GM08714 (cell line): ENCODE data around the gene ELK3.

Experiments used
- H3K4me3 ChIP-seq: fragments of 200-500 bp; sonication (Bioruptor generic); 2 replicates; pipeline ENCODE4 v1.5.1; 2014; ENCODE audit warnings: mild to moderate bottlenecking, low read length, inconsistent platforms
- ZNF274 ChIP-seq: IDR thresholded peaks from 2 replicates; pipeline ENCODE4 v1.6.1; 2012; ENCODE audit warnings: mild to moderate bottlenecking, low read depth, low read length

The ELK3 gene

GRCh38 chr12:96213869-96214268, 19.7 kb downstream of the ELK3 start:
- H3K4me3 ChIP-seq, result no peak overlapping the region
- no peak for TF ChIP-seq ZNF274

- no peak for TF ChIP-seq ZNF274
- no peak overlapping the region for H3K4me3 ChIP-seq
These were observed 21.7 kb downstream of the ELK3 start for GRCh38 chr12:96215919-96216273.

DNA sequence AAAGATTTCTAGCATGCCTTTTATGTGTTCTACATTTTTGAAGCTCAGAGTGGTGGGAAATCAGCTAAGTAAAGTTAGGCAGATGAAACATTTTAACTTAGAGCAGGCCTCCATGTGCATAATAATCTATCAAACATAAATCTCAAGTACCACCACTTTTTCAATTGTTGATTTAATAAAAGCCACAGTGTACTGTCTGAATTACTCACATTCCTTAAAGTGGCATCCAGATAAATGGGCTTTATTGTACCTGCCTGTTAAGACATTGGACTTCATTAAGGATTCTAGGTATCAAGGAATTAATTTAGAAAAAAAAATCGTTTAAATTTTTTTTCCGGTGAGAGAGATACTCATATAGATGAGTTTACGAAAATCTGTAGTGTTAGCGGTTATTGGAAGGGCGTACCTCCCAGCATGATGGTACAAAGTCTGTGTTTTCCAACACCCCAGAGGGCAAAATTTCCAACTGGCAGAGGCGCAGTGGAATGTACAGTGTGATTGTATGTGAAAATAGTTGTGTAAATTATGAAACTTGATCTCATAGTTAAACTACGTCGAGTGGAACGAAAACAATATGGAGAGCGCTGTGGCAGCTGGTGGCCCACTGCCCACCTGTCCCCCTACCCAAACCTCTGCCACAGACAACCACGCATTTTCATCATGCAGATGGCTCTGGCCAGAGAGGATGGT, 25.0 kb downstream of the ELK3 start:
- no peak for TF ChIP-seq ZNF274
- no peak overlapping the region for H3K4me3 ChIP-seq

- no peak for TF ChIP-seq ZNF274
- H3K4me3 ChIP-seq, result no peak overlapping the region
These were observed 25.6 kb downstream of the ELK3 start for GRCh38 chr12:96219700-96220206.

GRCh38 chr12:96220902-96221301, 26.7 kb downstream of the ELK3 start:
- no peak overlapping the region for H3K4me3 ChIP-seq
- TF ChIP-seq ZNF274, result no peak

GRCh38 chr12:96221391-96221790, 27.2 kb downstream of the ELK3 start:
- no peak for TF ChIP-seq ZNF274
- no peak overlapping the region for H3K4me3 ChIP-seq

DNA sequence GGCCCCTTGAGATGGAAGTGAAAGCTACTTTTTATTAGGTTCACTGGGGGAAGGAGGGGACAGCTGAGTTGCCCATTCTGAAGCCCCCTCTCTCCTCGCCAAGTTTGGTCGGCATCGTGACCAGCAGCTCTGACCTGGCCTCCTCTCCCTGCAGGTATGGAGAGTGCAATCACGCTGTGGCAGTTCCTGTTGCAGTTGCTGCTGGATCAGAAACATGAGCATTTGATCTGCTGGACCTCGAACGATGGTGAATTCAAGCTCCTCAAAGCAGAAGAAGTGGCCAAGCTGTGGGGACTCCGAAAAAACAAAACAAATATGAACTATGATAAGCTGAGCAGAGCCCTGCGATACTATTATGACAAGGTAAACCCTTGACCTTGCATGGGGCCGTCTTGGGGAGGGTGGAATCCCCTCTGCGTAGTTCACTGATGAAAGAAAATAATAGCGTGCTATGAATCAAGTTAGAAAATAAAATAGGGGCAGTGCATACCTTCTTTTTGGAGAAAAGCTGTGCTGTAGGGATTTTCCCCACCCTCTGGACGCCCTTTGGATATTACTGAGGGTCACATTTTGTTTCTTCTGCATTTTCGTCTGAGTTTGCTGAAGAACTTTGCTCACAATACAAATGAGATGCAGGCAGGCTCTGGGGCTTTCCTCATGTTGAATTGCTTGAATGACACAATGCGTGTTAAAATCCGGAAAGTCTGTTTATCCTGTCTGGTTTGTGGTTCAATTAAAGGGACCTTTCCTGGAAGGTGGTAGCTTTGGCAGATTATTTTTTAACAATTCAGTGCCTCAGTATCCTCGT, 29.4 kb downstream of the ELK3 start:
- no peak for TF ChIP-seq ZNF274
- no peak overlapping the region for H3K4me3 ChIP-seq

DNA sequence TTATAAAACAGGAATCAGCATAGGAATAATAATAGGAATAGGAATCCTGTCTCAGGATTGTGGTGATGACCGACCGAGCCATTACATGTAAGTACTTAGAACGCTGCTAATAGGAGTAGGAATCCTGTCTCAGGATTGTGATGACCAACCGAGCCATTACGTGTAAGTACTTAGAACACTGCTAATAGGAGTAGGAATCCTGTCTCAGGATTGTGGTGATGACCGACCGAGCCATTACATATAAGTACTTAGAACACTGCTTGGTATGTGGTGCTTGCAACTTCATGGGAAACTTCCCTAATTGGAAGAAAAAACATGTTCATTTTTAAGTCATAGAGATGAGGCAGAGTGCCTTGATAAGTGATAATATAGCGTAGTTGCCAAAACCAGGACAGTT, 30.0 kb downstream of the ELK3 start:
- no peak for TF ChIP-seq ZNF274
- H3K4me3 ChIP-seq, result no peak overlapping the region

DNA sequence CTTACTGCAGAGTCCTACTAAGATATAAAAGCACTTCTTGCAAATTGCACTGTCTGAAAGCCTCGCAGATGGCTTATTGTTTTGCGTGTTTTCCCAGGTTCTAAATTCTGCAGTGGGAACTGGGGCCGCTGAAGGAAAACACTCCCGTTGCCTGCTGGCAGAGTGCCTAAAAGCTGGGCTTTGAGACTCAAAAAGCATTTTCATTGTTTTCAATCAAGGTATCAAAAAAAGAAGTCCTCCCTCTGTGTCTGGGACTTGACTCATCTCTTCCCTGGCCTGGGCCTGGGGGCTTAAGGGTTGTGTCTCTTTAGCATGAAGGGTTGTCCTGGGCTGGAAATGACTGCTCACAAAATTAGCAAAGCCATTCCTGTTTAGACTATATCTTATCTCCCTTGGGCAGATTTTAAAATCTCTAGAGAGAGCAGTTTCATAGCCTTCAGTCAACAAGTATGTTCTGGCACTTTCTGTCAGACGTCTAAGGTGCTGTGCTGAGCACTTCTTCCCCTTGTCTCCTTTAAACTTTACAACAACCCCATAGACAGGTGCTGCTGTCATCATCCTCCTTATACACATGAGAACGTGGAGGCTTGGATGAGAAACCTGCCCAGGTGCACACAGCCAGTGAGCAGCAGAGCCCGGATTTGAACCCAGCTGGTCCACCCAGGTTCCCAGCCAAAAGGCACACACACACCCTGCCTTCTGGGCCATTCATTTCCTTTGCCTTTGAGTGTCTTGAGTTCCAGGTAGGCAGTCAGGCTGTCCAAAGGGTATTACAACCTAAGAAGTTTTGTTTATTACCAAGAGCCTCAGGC, 31.1 kb downstream of the ELK3 start:
- H3K4me3 ChIP-seq, result no peak overlapping the region
- no peak for TF ChIP-seq ZNF274

DNA sequence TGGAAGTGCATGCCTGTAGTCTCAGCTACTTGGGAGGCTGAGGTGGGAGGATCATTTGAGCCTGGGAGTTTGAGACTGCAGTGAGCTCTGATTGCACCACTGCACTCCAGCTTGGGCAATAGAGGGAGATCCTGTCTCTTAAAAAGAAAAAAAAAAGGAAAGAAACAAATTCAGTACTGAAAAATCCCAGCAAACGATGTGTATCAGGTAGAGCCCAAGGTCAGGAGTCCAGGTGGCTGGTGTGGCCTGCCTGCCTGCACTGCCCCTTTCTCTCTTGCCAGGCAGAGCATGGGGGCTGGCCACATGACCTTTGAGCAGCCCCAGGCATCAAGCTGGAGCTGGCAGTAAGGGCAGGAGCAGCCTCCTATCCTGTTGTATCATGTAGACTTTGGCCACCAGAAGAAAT, 31.8 kb downstream of the ELK3 start:
- no peak overlapping the region for H3K4me3 ChIP-seq
- TF ChIP-seq ZNF274, result no peak

GRCh38 chr12:96226401-96226800, 32.2 kb downstream of the ELK3 start:
- H3K4me3 ChIP-seq, result no peak overlapping the region
- no peak for TF ChIP-seq ZNF274

DNA sequence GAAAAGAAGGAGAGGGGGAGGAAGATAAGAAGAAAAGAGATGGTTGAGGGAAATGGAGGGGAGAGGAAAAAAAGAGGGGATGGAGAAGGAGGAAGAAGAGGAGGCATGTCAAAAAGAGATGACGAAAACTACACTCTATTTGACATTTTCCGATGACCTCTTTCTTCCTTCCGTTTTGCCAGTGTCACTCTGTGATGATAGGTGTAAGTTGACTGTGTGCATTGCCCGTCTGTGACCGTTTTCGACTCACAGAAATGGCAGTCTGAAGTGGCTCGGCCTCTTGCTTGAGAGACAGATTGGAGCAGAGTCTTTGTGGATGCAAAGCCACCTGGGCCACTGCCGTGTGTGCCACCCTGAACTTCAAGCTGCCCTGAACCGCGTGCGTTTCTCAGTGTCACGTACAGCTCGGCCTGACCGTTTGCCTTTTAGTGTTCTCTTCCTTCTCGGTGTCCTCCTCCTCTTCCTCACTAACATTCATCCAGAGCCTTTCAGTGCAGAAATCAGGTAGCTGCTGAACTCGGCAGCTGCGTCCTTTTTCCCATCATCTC, 32.7 kb downstream of the ELK3 start:
- no peak overlapping the region for H3K4me3 ChIP-seq
- TF ChIP-seq ZNF274, result no peak

DNA sequence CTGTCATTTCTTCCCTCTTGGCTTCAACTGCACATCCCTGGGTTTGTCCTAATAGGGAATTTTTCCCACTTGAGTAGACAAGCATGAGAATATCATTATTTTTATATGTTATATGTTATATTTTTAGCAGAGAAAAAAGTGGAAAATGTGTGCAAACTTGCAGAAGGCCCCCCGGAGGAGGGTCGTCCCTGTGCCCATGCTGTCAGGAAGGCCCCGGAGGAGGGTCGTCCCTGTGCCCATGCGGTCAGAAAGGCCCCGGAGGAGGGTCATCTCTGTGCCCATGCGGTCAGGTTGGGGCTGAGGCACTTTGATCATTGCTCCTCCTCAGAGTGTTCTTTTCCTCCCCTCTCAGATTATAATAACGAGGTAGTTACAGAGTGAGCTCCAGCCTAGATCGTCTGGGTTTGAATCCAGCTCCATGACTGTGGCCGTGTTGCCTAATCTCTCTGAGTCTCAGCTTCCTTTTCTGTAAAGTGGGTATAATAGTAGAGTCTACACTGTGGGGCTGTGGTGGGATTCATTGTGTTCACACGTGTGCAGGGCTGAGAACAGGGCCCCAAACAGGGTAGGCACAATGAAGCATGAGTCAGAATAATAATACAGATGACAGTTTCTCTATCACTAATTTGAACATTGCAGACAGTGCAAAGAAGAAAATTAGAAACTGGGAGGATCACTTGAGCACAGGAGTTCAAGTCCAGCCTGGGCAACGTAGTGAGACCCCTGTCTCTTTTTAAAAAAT, 33.4 kb downstream of the ELK3 start:
- no peak overlapping the region for H3K4me3 ChIP-seq
- TF ChIP-seq ZNF274, result no peak

GRCh38 chr12:96228566-96229248, 34.5 kb downstream of the ELK3 start:
- H3K4me3 ChIP-seq, result no peak overlapping the region
- TF ChIP-seq ZNF274, result no peak
